HepG2 (cell line): Measurements from ENCODE around the gene DRD1. TPM values are rescaled to one million over a fixed set of nuclear protein-coding genes. Genes with fewer than 3 reads are reported as not detected.

Experiments used
- ATAC-seq: fragments of 200-7000 bp; cut with Tn5 transposase; 3 replicates; pipeline ENCODE4 v1.9.1; 2020; ENCODE audit warnings: mild to moderate bottlenecking, moderate library complexity
- BruUV-seq: library from RNA; stranded (reverse); fragments of 400-500 nt; replicated peaks from 2 replicates; lab custom pipeline; 2021; lab: Mats Ljungman, UMichigan
- CTCF ChIA-PET: fragments of 300-600 bp; formaldehyde crosslinking; extraction: SDS; loops from one replicate; lab custom pipeline; 2021; ENCODE audit warnings: low total read pairs, inconsistent platforms, low intra/inter-chr PET ratio; lab: Yijun Ruan, JAX
- POLR2A ChIA-PET: fragments of 350-600 bp; sonication (Branson Sonifier 250); formaldehyde crosslinking; loops from one replicate; lab custom pipeline; 2020; ENCODE audit warnings: antibody characterized with exemption, inconsistent platforms; lab: Yijun Ruan, JAX
- DNase-seq: peaks from one replicate; pipeline ENCODE4 v3.0.0-alpha.2; 2015; ENCODE audit warnings: low spot score
- FAIRE-seq: peaks from 3 replicates; lab custom pipeline; 2011; peaks lifted over from hg19 to GRCh38; lab: Jason Lieb, UNC
- H2AFZ ChIP-seq: one replicate; pipeline ENCODE4 v1.6.1; 2011; ENCODE audit warnings: low read length, inconsistent platforms
- H3K27ac ChIP-seq: fragments of 300-600 bp; 3 replicates; pipeline ENCODE4 v1.8.0; 2011; ENCODE audit warnings: mixed run types, mild to moderate bottlenecking, mixed read lengths, low read length, inconsistent platforms; ENCODE audit not compliant: insufficient read depth; ENCODE audit errors: extremely low read length
- H3K27me3 ChIP-seq, 2 experiments: fragments of 200-600 bp in 1 of 2; 2 replicates in 1 of 2; 3 replicates in 1 of 2; pipeline versions ENCODE4 v1.6.0 to v1.8.0; 2011; ENCODE audit warnings: low read length in 2 of 2, mild to moderate bottlenecking in 2 of 2, moderate library complexity in 2 of 2, inconsistent platforms in 1 of 2; ENCODE audit not compliant: insufficient read depth in 2 of 2, control insufficient read depth in 1 of 2
- H3K36me3 ChIP-seq, 2 experiments: fragments of 200-600 bp in 1 of 2; replicated peaks in 1 of 2; 2 replicates in 1 of 2; 3 replicates in 1 of 2; pipeline versions ENCODE4 v1.5.1 to v1.8.0; 2011; ENCODE audit warnings: low read length in 2 of 2, inconsistent platforms in 1 of 2; ENCODE audit not compliant: insufficient read depth in 2 of 2, control insufficient read depth in 1 of 2
- H3K4me1 ChIP-seq: 2 replicates; pipeline ENCODE4 v1.5.1; 2012; ENCODE audit warnings: low read length, inconsistent platforms; ENCODE audit not compliant: insufficient read depth
- H3K4me2 ChIP-seq: 2 replicates; pipeline ENCODE4 v1.6.0; 2011; ENCODE audit warnings: low read depth, low read length, inconsistent platforms
- H3K4me3 ChIP-seq, 3 experiments: fragments of 200-600 bp in 1 of 3; sonication (generic), shearing (Covaris generic) in 1 of 3; replicated peaks in 1 of 3; 2 replicates each; pipeline ENCODE4 v1.5.1; 2011 to 2016; ENCODE audit warnings: low read length in 3 of 3, inconsistent platforms in 2 of 3, low read depth in 2 of 3, mild to moderate bottlenecking in 2 of 3, control low read depth in 1 of 3, mixed read lengths in 1 of 3; ENCODE audit not compliant: insufficient read depth in 1 of 3
- H3K79me2 ChIP-seq: one replicate; pipeline ENCODE4 v1.6.1; 2011; ENCODE audit warnings: low read length, inconsistent platforms; ENCODE audit not compliant: insufficient read depth
- H3K9ac ChIP-seq: 2 replicates; pipeline ENCODE4 v1.6.0; 2011; ENCODE audit warnings: mild to moderate bottlenecking, low read depth, low read length, inconsistent platforms; ENCODE audit not compliant: insufficient read depth
- H3K9me3 ChIP-seq: 2 replicates; pipeline ENCODE4 v1.5.1; 2012; ENCODE audit warnings: mild to moderate bottlenecking, low read length
- H4K20me1 ChIP-seq: 2 replicates; pipeline ENCODE4 v1.6.0; 2011; ENCODE audit warnings: inconsistent platforms, mild to moderate bottlenecking, low read length, moderate library complexity; ENCODE audit not compliant: insufficient read depth
- CCAR2 ChIP-seq: fragments of 200-400 bp; formaldehyde crosslinking; optimal IDR thresholded peaks from 2 replicates; pipeline ENCODE3; 2018; ENCODE audit warnings: low read depth, mild to moderate bottlenecking, low read length, moderate library complexity
- CREB1 ChIP-seq, 2 experiments: fragments of 450-650 bp in 1 of 2; IDR thresholded peaks; 2 replicates each; pipeline ENCODE4 v1.6.1; 2016 to 2017; ENCODE audit warnings: control low read depth in 1 of 2, mild to moderate bottlenecking in 1 of 2, missing compliant biosample characterization in 1 of 2, missing genetic modification characterization in 1 of 2
- GATAD2A ChIP-seq: IDR thresholded peaks from 2 replicates; pipeline ENCODE4 v1.6.1; 2016
- HHEX ChIP-seq: IDR thresholded peaks from 2 replicates; pipeline ENCODE4 v1.6.1; 2016; ENCODE audit warnings: control low read depth
- HNRNPK ChIP-seq: fragments of 200-400 bp; formaldehyde crosslinking; IDR thresholded peaks from 2 replicates; pipeline ENCODE4 v1.6.1; 2018; ENCODE audit warnings: low read length, low read depth, moderate library complexity, mild to moderate bottlenecking; ENCODE audit not compliant: poor library complexity, severe bottlenecking
- RERE ChIP-seq: IDR thresholded peaks from 2 replicates; pipeline ENCODE4 v1.6.1; 2016; ENCODE audit warnings: low read depth, missing genetic modification reagents, missing compliant biosample characterization
- SMC3 ChIP-seq: IDR thresholded peaks from 2 replicates; pipeline ENCODE4 v1.6.1; 2011; ENCODE audit warnings: low read length, improper control_type of control experiment
- ZBTB21 ChIP-seq: sonication (generic); formaldehyde crosslinking; IDR thresholded peaks from 2 replicates; pipeline ENCODE4 v1.4.0; 2020; ENCODE audit warnings: missing genetic modification reagents
- ZNF256 ChIP-seq: sonication (generic); formaldehyde crosslinking; conservative IDR thresholded peaks from 2 replicates; pipeline ENCODE4 v1.4.0; 2020; ENCODE audit warnings: missing genetic modification reagents
- ZNF44 ChIP-seq: sonication (generic); formaldehyde crosslinking; IDR thresholded peaks from 2 replicates; pipeline ENCODE4 v1.5.1; 2020; ENCODE audit warnings: mild to moderate bottlenecking, missing genetic modification reagents
- ZNF557 ChIP-seq: sonication (generic); formaldehyde crosslinking; IDR thresholded peaks from 2 replicates; pipeline ENCODE4 v1.4.0; 2020; ENCODE audit warnings: missing genetic modification reagents
- ZNF790 ChIP-seq: sonication (generic); formaldehyde crosslinking; IDR thresholded peaks from 2 replicates; pipeline ENCODE4 v1.8.0; 2022; ENCODE audit warnings: missing genetic modification reagents, mild to moderate bottlenecking, borderline replicate concordance
- WGBS: methylation state at CpG from one replicate; pipeline ENCODE4 v1.1.6; 2017; ENCODE audit warnings: low lambda C conversion rate; 5-methylcytosine and 5-hydroxymethylcytosine counted together
- in situ Hi-C: cut with HindIII; loops from 2 replicates; pipeline ENCODE4 v1.10.0; 2017; ENCODE audit warnings: low pct_unique_long_range_greater_than_20kb; ENCODE audit not compliant: extremely low pct_ligation_motif_present
- intact Hi-C: fragments of 100-400 bp; cut with micrococcal nuclease; formaldehyde crosslinking; loops from one replicate; pipeline ENCODE4 v1.10.0; 2022; ENCODE audit not compliant: unreplicated experiment
- polyA plus RNA-seq, 8 experiments: library from polyadenylated mRNA; depleted of rRNA in 3 of 8; stranded (reverse) in 7 of 8; unstranded in 1 of 8; fragments of >200 nt; fragmentation: Illumina TruSeq in 4 of 8; extraction: Trizol in 4 of 8; gene quantifications; 2 replicates each; pipeline versions ENCODE4 v1.2.1 to v1.2.3, GENCODE V29; 2011 to 2016; ENCODE audit warnings: low read depth in 4 of 8, missing spikeins in 1 of 8, mixed read lengths in 1 of 8; ENCODE audit not compliant: insufficient read depth in 1 of 8
- total RNA-seq, 5 experiments: library from RNA; depleted of rRNA; stranded (reverse); fragments of >200 nt; fragmentation: Illumina TruSeq; extraction: Trizol; gene quantifications; 2 replicates each; pipeline ENCODE4 v1.2.3, GENCODE V29; 2016; ENCODE audit warnings: low read depth in 1 of 5
- TF ChIP-seq, protein P1 (sequence below): sonication (generic); formaldehyde crosslinking; IDR thresholded peaks from 2 replicates; pipeline ENCODE4 v1.4.0; 2020; ENCODE audit warnings: missing genetic modification reagents
- TF ChIP-seq, protein P2 (sequence below): sonication (generic); formaldehyde crosslinking; IDR thresholded peaks from 2 replicates; pipeline ENCODE4 v1.5.0; 2020; ENCODE audit warnings: mild to moderate bottlenecking, missing genetic modification reagents, moderate library complexity

The DRD1 gene
- total and polyA plus RNA-seq, 2 of the 13 experiments (the other 11 are each of a cell fraction or from before 2014, with no cell fraction given): not detected

GRCh38 chr5:175464074-175464941 lies 20.3 kb upstream of the DRD1 start:
- H3K27me3 ChIP-seq: peaks cover 0 to 35% of the 10 kb centered on the region in 2 experiments; a peak in 3 of 5 replicates
- H3K9me3 ChIP-seq: no peaks in the 10 kb centered on the region
- DNase-seq (peak; percentile 60), FAIRE-seq (peak; percentile 12), ATAC-seq (peak; percentile 96)
- no peak overlapping the region for H3K27ac ChIP-seq
- no peaks in the 10 kb centered on the region; the same call in 1 of the 2 replicates for H4K20me1 ChIP-seq
- no peak overlapping the region for H3K9ac ChIP-seq
- peaks cover 18% of the 10 kb centered on the region for H3K4me1 ChIP-seq
- intact Hi-C loops: loop anchor here (5.0 to 10.0 kb wide), 2 partner anchors 250 to 512 kb away; no protein-coding TSS in a partner anchor
- BruUV-seq: no TSS peak
- no peaks in the 10 kb centered on the region for H3K36me3 ChIP-seq
- POLR2A ChIA-PET: interaction anchor here (1.4 kb wide), 1 partner anchor 22 kb away, joined by 3 read pairs; no protein-coding TSS in a partner anchor
- CTCF ChIA-PET: no interaction called here
- WGBS: 27% methylated on average over 11 of the region's 11 CpGs
- no peak overlapping the region for H3K4me2 ChIP-seq
- in situ Hi-C loops: no loop called here
- no peaks in the 10 kb centered on the region for H3K79me2 ChIP-seq
- H3K4me3 ChIP-seq: no peak overlapping the region
- no peak overlapping the region for H2AFZ ChIP-seq
- TF ChIP-seq SMC3 (peak; percentile 24; the same call in 1 of the 2 replicates), HHEX (CRISPR knock-in tag) (no peak), HNRNPK (no peak), ZNF256 (CRISPR knock-in tag) (no peak), ZNF557 (CRISPR knock-in tag) (no peak), CCAR2 (no peak), ZNF790 (CRISPR knock-in tag) (no peak), CREB1 (IDR thresholded peaks at IDR 0.05) (no peak), CREB1 (CRISPR knock-in tag; IDR thresholded peaks at IDR 0.05) (no peak), RERE (CRISPR knock-in tag) (no peak), ZNF44 (CRISPR knock-in tag) (no peak), ZBTB21 (CRISPR knock-in tag) (no peak), GATAD2A (CRISPR knock-in tag) (no peak)
- TF ChIP-seq, protein P1, sequence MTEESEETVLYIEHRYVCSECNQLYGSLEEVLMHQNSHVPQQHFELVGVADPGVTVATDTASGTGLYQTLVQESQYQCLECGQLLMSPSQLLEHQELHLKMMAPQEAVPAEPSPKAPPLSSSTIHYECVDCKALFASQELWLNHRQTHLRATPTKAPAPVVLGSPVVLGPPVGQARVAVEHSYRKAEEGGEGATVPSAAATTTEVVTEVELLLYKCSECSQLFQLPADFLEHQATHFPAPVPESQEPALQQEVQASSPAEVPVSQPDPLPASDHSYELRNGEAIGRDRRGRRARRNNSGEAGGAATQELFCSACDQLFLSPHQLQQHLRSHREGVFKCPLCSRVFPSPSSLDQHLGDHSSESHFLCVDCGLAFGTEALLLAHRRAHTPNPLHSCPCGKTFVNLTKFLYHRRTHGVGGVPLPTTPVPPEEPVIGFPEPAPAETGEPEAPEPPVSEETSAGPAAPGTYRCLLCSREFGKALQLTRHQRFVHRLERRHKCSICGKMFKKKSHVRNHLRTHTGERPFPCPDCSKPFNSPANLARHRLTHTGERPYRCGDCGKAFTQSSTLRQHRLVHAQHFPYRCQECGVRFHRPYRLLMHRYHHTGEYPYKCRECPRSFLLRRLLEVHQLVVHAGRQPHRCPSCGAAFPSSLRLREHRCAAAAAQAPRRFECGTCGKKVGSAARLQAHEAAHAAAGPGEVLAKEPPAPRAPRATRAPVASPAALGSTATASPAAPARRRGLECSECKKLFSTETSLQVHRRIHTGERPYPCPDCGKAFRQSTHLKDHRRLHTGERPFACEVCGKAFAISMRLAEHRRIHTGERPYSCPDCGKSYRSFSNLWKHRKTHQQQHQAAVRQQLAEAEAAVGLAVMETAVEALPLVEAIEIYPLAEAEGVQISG (CRISPR knock-in tag): no peak
- TF ChIP-seq, protein P2, sequence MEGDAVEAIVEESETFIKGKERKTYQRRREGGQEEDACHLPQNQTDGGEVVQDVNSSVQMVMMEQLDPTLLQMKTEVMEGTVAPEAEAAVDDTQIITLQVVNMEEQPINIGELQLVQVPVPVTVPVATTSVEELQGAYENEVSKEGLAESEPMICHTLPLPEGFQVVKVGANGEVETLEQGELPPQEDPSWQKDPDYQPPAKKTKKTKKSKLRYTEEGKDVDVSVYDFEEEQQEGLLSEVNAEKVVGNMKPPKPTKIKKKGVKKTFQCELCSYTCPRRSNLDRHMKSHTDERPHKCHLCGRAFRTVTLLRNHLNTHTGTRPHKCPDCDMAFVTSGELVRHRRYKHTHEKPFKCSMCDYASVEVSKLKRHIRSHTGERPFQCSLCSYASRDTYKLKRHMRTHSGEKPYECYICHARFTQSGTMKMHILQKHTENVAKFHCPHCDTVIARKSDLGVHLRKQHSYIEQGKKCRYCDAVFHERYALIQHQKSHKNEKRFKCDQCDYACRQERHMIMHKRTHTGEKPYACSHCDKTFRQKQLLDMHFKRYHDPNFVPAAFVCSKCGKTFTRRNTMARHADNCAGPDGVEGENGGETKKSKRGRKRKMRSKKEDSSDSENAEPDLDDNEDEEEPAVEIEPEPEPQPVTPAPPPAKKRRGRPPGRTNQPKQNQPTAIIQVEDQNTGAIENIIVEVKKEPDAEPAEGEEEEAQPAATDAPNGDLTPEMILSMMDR (CRISPR knock-in tag): peak; percentile 73
